HEK293 (cell line): ENCODE results near the gene OCLN.

Experiments
- CTCF ChIP-seq: fragments of 450-650 bp; formaldehyde crosslinking; IDR thresholded peaks from 2 replicates; pipeline ENCODE4 v1.5.1; 2016; ENCODE audit warnings: missing biosample characterization, missing genetic modification characterization
- REST ChIP-seq: fragments of 450-650 bp; formaldehyde crosslinking; IDR thresholded peaks from 2 replicates; pipeline ENCODE4 v1.5.1; 2016; ENCODE audit warnings: missing biosample characterization, missing genetic modification characterization
- ZBTB7A ChIP-seq: fragments of 450-650 bp; formaldehyde crosslinking; IDR thresholded peaks from 2 replicates; pipeline ENCODE4 v1.5.1; 2016; ENCODE audit warnings: low read depth, missing biosample characterization, missing genetic modification characterization
- ZNF354C ChIP-seq: fragments of 450-650 bp; formaldehyde crosslinking; IDR thresholded peaks from 2 replicates; pipeline ENCODE4 v1.5.1; 2016; ENCODE audit warnings: missing biosample characterization, missing genetic modification characterization, low read depth, borderline replicate concordance
- ZNF585B ChIP-seq: fragments of 450-650 bp; formaldehyde crosslinking; IDR thresholded peaks from 2 replicates; pipeline ENCODE4 v1.5.1; 2016; ENCODE audit warnings: missing biosample characterization, missing genetic modification characterization
- ZNF768 ChIP-seq: fragments of 450-650 bp; formaldehyde crosslinking; IDR thresholded peaks from 2 replicates; pipeline ENCODE4 v1.5.1; 2018; ENCODE audit warnings: missing biosample characterization, mild to moderate bottlenecking, missing genetic modification characterization
- ZNF843 ChIP-seq: fragments of 450-650 bp; formaldehyde crosslinking; IDR thresholded peaks from 2 replicates; pipeline ENCODE4 v1.5.1; 2016; ENCODE audit warnings: missing biosample characterization, missing genetic modification characterization
- TF ChIP-seq, protein P1 (sequence below): fragments of 450-650 bp; formaldehyde crosslinking; IDR thresholded peaks from 2 replicates; pipeline ENCODE4 v1.5.1; 2016; ENCODE audit warnings: missing biosample characterization, missing genetic modification characterization, low read depth

- TF ChIP-seq ZNF843, result no peak
- no peak for TF ChIP-seq ZNF585B (tag by site-specific recombination)
- TF ChIP-seq CTCF, result no peak
- TF ChIP-seq REST, result no peak
- no peak for TF ChIP-seq ZBTB7A (tag by site-specific recombination)
- TF ChIP-seq ZNF354C (tag by site-specific recombination), result no peak
- no peak for TF ChIP-seq ZNF768 (tag by site-specific recombination)
- TF ChIP-seq, protein P1, sequence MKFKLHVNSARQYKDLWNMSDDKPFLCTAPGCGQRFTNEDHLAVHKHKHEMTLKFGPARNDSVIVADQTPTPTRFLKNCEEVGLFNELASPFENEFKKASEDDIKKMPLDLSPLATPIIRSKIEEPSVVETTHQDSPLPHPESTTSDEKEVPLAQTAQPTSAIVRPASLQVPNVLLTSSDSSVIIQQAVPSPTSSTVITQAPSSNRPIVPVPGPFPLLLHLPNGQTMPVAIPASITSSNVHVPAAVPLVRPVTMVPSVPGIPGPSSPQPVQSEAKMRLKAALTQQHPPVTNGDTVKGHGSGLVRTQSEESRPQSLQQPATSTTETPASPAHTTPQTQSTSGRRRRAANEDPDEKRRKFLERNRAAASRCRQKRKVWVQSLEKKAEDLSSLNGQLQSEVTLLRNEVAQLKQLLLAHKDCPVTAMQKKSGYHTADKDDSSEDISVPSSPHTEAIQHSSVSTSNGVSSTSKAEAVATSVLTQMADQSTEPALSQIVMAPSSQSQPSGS (tag by site-specific recombination), result no peak
Observed at GRCh38 chr5:69494452-69494851, 1.9 kb downstream of the OCLN start.
